Mononuclear cell (primary cell): Measurements from ENCODE around the gene AAK1. TPM values are rescaled to one million over a fixed set of nuclear protein-coding genes. Genes with fewer than 3 reads are reported as not detected.

Experiments used
- H3K27me3 ChIP-seq: 2 replicates; pipeline ENCODE4 v1.6.0; 2011; ENCODE audit warnings: low read length, control low read depth; ENCODE audit not compliant: insufficient read depth
- H3K4me1 ChIP-seq: 2 replicates; pipeline ENCODE4 v1.5.1; 2011; ENCODE audit warnings: mild to moderate bottlenecking, low read length, control low read depth; ENCODE audit not compliant: insufficient read depth
- H3K4me3 ChIP-seq: 2 replicates; pipeline ENCODE4 v1.5.1; 2011; ENCODE audit warnings: mild to moderate bottlenecking, low read length, moderate library complexity
- H3K9me3 ChIP-seq: 2 replicates; pipeline ENCODE4 v1.5.1; 2011; ENCODE audit warnings: low read depth, mild to moderate bottlenecking, control low read depth, low read length
- total RNA-seq: library from RNA; depleted of rRNA; stranded (reverse); fragments of >200 nt; gene quantifications from one replicate; pipeline ENCODE4 v1.2.3, GENCODE V29; 2012

AAK1 gene
- total RNA-seq, 1 donor = 118 TPM

DNA sequence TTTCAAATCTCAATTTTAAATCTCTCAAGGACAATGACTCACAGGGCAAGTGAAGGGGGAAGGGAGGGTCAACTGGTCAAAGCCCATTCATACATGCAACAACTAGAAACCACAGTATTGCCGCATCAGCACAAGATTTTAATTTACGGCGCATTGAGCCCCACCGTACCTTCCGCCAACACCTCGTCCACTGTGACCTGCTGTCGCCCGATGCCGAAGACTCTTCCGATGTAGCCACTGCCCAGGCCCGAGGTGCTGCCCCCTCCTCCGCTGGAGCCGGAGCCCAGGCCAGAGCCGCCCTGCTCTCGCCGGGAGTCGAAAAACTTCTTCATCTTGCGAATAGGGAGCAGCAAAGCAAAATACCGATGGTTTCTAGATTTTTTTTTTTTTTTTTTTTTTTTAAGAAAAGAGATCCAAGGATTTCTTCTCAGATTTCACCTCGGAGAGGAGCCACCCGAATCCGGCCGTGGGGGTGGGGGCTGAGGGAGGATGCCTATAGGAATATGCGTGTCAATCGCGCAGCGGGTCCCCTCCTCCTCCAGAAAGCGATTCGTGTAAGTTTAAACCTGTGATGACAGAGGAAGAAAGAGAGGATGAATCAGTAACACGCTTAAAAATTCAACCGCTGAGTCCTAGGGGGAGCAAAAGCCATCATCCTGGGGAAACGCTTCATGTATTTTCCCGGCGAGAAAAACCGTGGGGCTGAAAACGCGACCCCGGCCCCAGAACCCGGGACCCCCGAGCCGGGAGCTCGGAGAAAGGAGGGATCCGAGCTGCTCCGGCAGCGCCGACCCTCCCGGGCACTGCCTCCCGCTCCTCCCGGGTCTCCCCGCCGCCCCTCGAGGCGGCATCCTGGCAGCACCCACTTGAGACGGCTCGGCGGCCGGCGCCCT is 584 bp downstream of the AAK1 start:
- peaks cover 78% of the 10 kb centered on the region for H3K4me1 ChIP-seq
- peak overlapping the region; percentile 90 for H3K4me3 ChIP-seq
- no peaks in the 10 kb centered on the region for H3K27me3 ChIP-seq
- no peaks in the 10 kb centered on the region for H3K9me3 ChIP-seq

- Histone ChIP-seq H3K27me3 (no peaks in the 10 kb centered on the region), H3K4me3 (peak overlapping the region; percentile 90), H3K4me1 (peaks cover 73% of the 10 kb centered on the region), H3K9me3 (no peaks in the 10 kb centered on the region)
Measured at GRCh38 chr2:69641887-69642708, 1.4 kb downstream of the AAK1 start.

GRCh38 chr2:69641471-69641870 is 2.1 kb downstream of the AAK1 start:
- no peaks in the 10 kb centered on the region for H3K27me3 ChIP-seq
- H3K9me3 ChIP-seq = no peaks in the 10 kb centered on the region
- H3K4me3 ChIP-seq = peak overlapping the region; percentile 90
- H3K4me1 ChIP-seq = peaks cover 73% of the 10 kb centered on the region

GRCh38 chr2:69639266-69639665 is 4.3 kb downstream of the AAK1 start:
- Histone ChIP-seq H3K4me1 (peaks cover 64% of the 10 kb centered on the region), H3K9me3 (no peaks in the 10 kb centered on the region), H3K27me3 (no peaks in the 10 kb centered on the region), H3K4me3 (no peak overlapping the region)

DNA sequence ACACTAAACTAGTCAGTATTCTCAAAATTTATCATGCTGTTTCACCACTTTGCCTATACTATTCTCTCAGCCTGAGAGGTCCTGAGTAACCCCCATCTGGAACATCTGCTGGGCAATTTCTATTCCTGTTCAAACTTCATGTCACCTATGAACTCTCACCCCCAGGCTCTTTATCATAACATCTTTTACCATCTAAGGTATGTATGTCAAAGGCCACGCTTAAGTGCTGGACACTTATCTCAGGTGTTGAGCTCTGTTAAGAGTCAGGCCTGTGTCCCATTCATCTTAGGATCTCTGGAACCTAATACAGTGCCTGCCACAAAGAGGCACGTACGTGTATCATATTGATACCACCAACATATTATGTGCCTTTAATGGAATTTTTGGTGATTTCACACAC is 4.9 kb downstream of the AAK1 start:
- H3K4me3 ChIP-seq = no peak overlapping the region
- no peaks in the 10 kb centered on the region for H3K27me3 ChIP-seq
- H3K9me3 ChIP-seq = no peaks in the 10 kb centered on the region
- peaks cover 67% of the 10 kb centered on the region for H3K4me1 ChIP-seq

DNA sequence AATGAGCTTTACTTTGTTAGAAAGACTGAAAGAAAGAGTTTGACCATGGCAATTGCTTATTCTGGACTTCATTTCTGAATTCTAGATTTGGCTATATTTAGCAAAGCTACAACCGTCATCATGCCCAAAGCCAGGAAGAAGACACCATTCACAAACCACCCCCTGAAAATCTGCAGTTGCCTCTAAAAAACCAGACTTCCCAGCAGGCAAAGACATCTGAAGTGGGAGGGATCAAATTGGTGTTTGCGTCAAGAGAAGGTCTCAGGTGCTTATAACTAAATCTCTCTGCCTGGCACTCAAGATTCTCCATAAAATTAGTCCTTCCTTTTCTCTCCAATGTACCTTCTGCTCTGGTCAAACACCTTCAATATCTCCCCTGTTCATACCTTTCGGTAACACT is 5.6 kb downstream of the AAK1 start:
- Histone ChIP-seq H3K9me3 (no peaks in the 10 kb centered on the region), H3K4me3 (no peak overlapping the region), H3K4me1 (peaks cover 65% of the 10 kb centered on the region), H3K27me3 (no peaks in the 10 kb centered on the region)

- H3K4me3 ChIP-seq = no peak overlapping the region
Measured at GRCh38 chr2:69636395-69636794, 7.1 kb downstream of the AAK1 start.

GRCh38 chr2:69635432-69635831 is 8.1 kb downstream of the AAK1 start:
- Histone ChIP-seq H3K9me3 (no peaks in the 10 kb centered on the region), H3K4me1 (peaks cover 60% of the 10 kb centered on the region), H3K4me3 (no peak overlapping the region)

More at GRCh38 chr2:69636395-69636794, 7.1 kb downstream of the AAK1 start:
- Histone ChIP-seq H3K27me3 (no peaks in the 10 kb centered on the region), H3K4me1 (peaks cover 62% of the 10 kb centered on the region), H3K9me3 (no peaks in the 10 kb centered on the region)

DNA sequence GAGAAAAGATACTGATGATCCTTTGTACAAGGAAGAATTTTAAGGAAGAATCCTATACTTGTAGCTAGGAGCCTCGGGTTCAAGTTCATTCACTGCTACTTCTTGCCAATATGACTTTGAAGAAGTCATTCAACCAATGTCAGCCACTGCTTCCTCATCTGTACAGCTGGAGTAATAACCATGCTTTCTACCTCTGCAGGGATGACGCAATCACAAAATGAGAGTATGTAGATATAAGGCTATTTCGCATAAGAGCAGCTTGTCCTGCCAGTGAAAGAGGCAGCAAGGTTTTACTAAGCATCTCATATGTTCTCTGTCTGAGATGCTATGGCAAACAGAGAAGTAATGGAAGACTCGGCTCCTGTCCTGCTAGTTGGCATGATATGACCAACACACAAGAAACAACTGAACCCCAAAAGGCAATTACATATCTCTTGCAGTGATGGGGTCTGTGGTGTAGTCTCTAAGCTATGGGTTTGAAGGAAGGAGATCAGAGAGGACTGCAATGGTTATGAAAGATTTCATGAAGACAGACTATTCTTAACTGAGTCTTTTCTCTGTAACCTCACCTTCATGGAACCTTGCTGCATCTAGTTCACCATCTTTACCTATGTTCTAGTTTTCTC is 9.2 kb downstream of the AAK1 start:
- Histone ChIP-seq H3K27me3 (no peaks in the 10 kb centered on the region), H3K9me3 (no peaks in the 10 kb centered on the region), H3K4me1 (peaks cover 52% of the 10 kb centered on the region), H3K4me3 (no peak overlapping the region)

More at GRCh38 chr2:69635432-69635831, 8.1 kb downstream of the AAK1 start:
- H3K27me3 ChIP-seq = no peaks in the 10 kb centered on the region

DNA sequence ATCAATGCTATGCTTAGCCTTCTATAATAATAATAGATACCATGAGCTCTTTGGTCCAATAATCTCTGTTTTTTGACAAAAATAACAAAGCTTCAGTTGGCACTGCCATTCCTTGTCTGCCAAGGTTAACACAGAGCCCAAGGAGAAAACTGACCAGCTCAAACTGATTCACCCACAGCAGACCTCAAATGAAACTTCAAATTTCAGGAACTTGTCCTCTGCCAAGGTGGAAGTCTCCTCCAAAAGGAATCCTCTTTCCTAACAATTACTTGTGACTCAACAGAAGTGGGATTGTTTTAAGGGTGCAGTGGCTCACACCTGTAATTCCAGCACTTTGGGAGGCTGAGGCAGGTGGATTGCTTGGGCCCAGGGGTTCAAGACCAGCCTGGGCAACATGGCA is 12.1 kb downstream of the AAK1 start:
- Histone ChIP-seq H3K27me3 (no peaks in the 10 kb centered on the region), H3K9me3 (no peaks in the 10 kb centered on the region), H3K4me1 (peaks cover 54% of the 10 kb centered on the region), H3K4me3 (no peak overlapping the region)

- Histone ChIP-seq H3K4me3 (no peak overlapping the region), H3K27me3 (no peaks in the 10 kb centered on the region), H3K9me3 (no peaks in the 10 kb centered on the region), H3K4me1 (peaks cover 67% of the 10 kb centered on the region)
Measured at GRCh38 chr2:69629921-69630608, 13.5 kb downstream of the AAK1 start.

GRCh38 chr2:69628325-69629021 is 15.1 kb downstream of the AAK1 start:
- Histone ChIP-seq H3K4me1 (peaks cover 74% of the 10 kb centered on the region), H3K27me3 (no peaks in the 10 kb centered on the region), H3K9me3 (no peaks in the 10 kb centered on the region), H3K4me3 (no peak overlapping the region)

- no peaks in the 10 kb centered on the region for H3K9me3 ChIP-seq
- no peaks in the 10 kb centered on the region for H3K27me3 ChIP-seq
- peaks cover 76% of the 10 kb centered on the region for H3K4me1 ChIP-seq
- H3K4me3 ChIP-seq = no peak overlapping the region
Measured at GRCh38 chr2:69625078-69625795, 18.3 kb downstream of the AAK1 start.
